AG04449 (cell line): ENCODE data around the gene NPLOC4.

ENCODE experiments used
- CTCF ChIA-PET: fragments of 350-600 bp; formaldehyde crosslinking; extraction: SDS; loops from one replicate; lab custom pipeline; 2021; ENCODE audit warnings: antibody characterized with exemption; lab: Yijun Ruan, JAX
- POLR2A ChIA-PET: fragments of 400-600, 350-600 bp; formaldehyde crosslinking; extraction: SDS; loops from one replicate; lab custom pipeline; 2020; ENCODE audit warnings: antibody characterized with exemption, inconsistent platforms; lab: Yijun Ruan, JAX
- DNase-seq: peaks from one replicate; pipeline ENCODE4 v3.0.0-alpha.2; 2010; ENCODE audit warnings: low read depth, low spot score
- H3K4me3 ChIP-seq: 2 replicates; pipeline ENCODE4 v1.5.1; 2011; ENCODE audit warnings: low read depth, mild to moderate bottlenecking, control low read depth, low read length
- TF ChIP-seq, protein P1 (sequence below): IDR thresholded peaks from one replicate; pipeline ENCODE4 v1.5.1; 2011; ENCODE audit warnings: mild to moderate bottlenecking, moderate library complexity, low read length, control low read depth, inconsistent platforms; ENCODE audit not compliant: insufficient read depth; ENCODE audit errors: missing control alignments

Gene NPLOC4

DNA sequence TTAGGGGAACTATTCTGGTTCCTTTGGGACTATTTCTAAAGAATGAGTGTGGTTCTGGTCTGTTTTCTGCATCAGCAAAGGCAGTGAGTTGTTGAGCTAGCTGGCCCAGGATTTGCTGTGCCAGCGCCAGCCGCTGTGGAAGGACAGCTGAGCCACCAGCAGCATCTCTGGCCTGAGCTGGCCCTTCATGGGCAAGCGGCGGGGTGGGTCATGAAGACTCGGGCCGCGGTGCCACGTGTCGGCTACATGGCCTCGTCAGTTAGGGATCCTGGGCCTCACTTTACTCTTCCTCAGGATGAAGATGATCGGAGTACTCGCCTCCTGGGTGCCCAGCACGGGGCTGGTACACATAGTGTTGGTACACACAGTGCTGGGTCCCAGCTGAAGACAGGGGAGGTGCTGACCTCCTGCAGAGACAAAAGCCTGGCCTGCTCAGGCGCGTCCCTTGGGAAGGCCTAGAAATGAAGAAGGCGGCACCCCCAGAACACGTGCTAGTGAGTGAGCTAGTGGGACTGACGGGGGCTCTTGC lies 66.9 kb downstream of the NPLOC4 start:
- POLR2A ChIA-PET: no interaction called here
- DNase-seq: no peak
- TF ChIP-seq, protein P1, sequence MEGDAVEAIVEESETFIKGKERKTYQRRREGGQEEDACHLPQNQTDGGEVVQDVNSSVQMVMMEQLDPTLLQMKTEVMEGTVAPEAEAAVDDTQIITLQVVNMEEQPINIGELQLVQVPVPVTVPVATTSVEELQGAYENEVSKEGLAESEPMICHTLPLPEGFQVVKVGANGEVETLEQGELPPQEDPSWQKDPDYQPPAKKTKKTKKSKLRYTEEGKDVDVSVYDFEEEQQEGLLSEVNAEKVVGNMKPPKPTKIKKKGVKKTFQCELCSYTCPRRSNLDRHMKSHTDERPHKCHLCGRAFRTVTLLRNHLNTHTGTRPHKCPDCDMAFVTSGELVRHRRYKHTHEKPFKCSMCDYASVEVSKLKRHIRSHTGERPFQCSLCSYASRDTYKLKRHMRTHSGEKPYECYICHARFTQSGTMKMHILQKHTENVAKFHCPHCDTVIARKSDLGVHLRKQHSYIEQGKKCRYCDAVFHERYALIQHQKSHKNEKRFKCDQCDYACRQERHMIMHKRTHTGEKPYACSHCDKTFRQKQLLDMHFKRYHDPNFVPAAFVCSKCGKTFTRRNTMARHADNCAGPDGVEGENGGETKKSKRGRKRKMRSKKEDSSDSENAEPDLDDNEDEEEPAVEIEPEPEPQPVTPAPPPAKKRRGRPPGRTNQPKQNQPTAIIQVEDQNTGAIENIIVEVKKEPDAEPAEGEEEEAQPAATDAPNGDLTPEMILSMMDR: no peak
- CTCF ChIA-PET: interaction anchor here (1.3 to 6.8 kb wide), 4 partner anchors 8 to 31 kb away, joined by 3 to 70 read pairs (median 32); no protein-coding TSS in a partner anchor
- H3K4me3 ChIP-seq: no peak overlapping the region

DNA sequence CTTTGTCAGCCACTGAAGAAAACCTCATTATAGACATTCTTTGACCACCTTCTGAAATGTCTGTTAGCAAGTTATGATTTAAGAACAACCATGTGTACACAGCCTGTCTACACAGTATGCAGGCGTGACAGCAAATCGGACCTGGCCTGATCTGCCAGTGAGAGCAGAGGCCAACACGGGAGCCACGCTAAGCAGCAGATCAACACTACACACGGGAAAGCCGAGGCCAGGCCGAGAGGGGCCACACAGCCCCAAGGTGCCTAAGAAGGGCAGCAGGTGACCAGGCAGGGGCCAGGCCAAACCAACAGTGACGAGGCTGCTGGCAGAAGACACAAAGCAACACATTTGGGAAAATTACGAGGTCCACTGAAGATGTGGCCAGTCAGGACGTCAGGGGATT lies 68.5 kb downstream of the NPLOC4 start:
- H3K4me3 ChIP-seq: no peak overlapping the region
- ChIA-PET CTCF (interaction anchor here (1.0 to 6.8 kb wide), 4 partner anchors 10 to 40 kb away, joined by 3 to 70 read pairs (median 29); partner anchors contain the start of gene FAAP100), POLR2A (interaction anchor here (0.7 to 3.6 kb wide), 3 partner anchors 8 to 14 kb away, joined by 4 to 32 read pairs (median 27); no protein-coding TSS in a partner anchor)
- TF ChIP-seq, protein P1: no peak
- no peak for DNase-seq

DNA sequence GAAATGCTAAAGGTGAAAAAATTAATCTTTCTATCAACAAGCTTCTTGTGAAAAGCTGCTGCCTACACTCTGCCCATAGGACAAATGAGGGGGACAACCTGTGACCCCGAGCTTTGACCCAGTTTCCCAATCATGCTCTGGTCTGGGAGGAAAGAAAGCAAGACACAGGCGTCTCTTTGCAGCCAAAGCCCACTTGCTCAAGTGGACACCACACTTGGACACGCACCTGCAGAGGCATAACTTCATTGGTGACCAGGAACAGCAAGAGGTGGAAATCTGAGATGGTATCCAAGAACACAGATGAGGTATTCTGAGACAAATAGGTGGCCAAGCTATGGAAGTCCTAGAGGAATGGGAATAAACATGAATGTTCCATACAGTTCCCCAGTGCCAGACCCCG lies 69.7 kb downstream of the NPLOC4 start:
- TF ChIP-seq, protein P1: no peak
- POLR2A ChIA-PET: interaction anchor here (0.6 to 3.8 kb wide), 10 partner anchors 10 to 647 kb away, joined by 3 to 33 read pairs (median 8); partner anchors contain the start of genes ACTG1 and FAAP100

DNA sequence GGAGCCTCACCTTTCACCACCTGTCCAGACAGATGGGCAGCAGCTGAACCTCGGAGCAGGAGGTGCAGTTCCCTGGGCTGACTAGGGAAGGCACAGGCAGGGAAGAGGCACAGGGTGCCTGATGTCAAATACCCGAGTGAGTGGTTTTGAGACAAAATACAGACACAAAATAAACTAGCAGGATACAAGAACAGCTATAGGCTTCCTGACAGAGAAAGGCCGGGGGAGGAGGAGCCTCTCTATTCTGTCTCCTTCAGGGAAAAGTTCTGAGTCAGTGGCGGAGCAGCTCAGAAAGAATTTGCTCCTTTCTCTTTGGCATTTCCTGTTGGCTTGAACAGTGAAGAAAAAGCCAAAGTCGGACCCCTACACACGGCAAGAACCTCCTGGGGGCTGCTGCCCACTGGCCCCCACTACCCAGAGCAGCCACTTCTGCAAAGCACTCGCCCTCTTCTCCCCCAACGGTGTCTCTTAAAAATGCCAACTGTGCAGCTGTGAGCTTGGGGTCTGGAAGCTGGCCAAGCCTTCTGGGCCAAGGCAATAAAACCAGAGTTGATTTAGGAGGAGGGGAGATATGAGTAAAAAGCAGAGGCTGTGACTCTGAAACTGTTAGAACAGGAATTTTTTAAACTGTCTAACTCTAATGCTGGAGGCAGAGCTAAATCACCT lies 70.3 kb downstream of the NPLOC4 start:
- ChIA-PET POLR2A (interaction anchor here (0.6 to 3.8 kb wide), 13 partner anchors 9 to 647 kb away, joined by 3 to 33 read pairs (median 7); partner anchors contain the start of genes ACTG1 and FAAP100), CTCF (interaction anchor here (0.8 to 6.8 kb wide), 5 partner anchors 11 to 34 kb away, joined by 4 to 70 read pairs (median 8); no protein-coding TSS in a partner anchor)
- TF ChIP-seq, protein P1: no peak
- peak; percentile 96 for DNase-seq
- H3K4me3 ChIP-seq: peak overlapping the region; percentile 26

More for the DNA sequence above, 69.7 kb downstream of the NPLOC4 start:
- no peak for DNase-seq
- CTCF ChIA-PET: interaction anchor here (2.0 to 6.8 kb wide), 4 partner anchors 11 to 34 kb away, joined by 7 to 70 read pairs (median 31); no protein-coding TSS in a partner anchor
- H3K4me3 ChIP-seq: peak overlapping the region; percentile 31

DNA sequence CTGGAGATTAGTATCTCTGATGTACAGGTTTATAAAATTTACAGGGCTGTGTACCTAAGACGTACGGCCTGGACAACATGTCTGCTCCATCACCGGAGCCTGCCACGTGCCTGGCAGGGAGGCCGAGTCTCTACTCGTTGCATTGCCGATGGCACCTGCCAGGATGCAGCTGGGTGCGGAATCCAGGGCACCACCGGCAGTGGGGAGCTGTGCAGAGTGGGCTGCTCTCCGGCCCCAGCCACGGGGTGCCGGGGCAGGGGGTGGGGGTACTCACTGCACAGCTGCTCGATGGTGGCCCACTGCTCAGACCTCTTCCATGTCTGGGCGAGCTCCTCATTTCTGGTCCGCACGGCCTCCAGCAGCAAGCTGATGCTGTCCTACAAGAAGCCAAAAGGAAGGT lies 71.7 kb downstream of the NPLOC4 start:
- TF ChIP-seq, protein P1: no peak
- DNase-seq: no peak
- ChIA-PET CTCF (interaction anchor here (0.8 to 6.8 kb wide), 4 partner anchors 13 to 36 kb away, joined by 3 to 70 read pairs (median 30); partner anchors contain the start of gene FAAP100), POLR2A (interaction anchor here (3.6 to 3.8 kb wide), 2 partner anchors 12 kb away, joined by 32 to 33 read pairs; partner anchors contain the start of gene FAAP100)
- no peak overlapping the region for H3K4me3 ChIP-seq
